Stimulated activated CD4-positive, alpha-beta T cell treated with anti-CD3 and anti-CD28 coated beads, TNF-alpha, amount 100 ng/mL, for 48 hours (primary cell): Measurements from ENCODE around the gene TRIM50.
A peak's percentile ranks its signal among the peaks of the same experiment; 100 is the strongest.
"Not testable (repeated sequence)": the region's sequence is repeated elsewhere in the genome, so short reads cannot be mapped to it uniquely, and the experiment has no call there.

Experiments
- DNase-seq, 3 donors: peaks; one replicate each; pipeline ENCODE4 v3.0.0-alpha.2; 2020; ENCODE audit warnings: low read depth in 3 of 3

TRIM50 gene

DNA sequence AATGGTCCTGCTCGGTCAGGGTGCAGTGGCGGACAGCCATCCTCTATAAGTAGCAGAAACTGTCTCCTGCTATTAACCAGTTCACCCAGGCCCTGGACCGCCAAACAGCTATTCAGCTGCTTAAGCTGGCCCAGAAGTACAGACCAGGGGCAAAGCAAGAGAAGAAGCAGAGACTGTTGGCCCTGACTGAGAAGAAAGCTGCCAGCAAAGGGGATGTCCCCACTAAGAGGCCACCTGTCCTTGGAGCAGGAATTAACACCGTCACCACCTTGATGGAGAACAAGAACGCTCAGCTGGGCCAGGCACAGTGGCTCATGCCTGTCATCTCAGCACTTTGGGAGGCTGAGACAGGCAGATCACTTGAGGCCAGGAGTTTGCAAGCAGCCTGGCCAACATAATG lies 13.6 kb downstream of the TRIM50 start:
- DNase-seq: no peak

DNA sequence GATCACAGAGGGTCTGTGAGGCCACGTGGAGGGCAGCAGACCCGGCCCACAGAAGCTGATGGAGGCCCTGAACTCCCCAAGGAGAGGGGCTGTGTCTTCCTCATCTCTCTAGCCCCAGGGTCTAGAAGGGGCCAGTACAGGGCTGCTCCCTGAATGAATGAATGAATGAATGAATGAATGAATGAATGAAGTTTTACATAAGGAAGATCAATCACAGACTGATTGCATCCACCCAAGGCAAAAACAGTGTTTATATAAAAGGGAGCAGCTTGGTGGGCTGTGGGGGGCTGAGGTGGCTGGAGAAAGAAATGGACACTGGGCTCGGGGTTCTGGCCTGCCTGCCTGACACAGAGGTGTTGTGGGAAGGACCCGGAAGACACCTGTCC lies 14.4 kb downstream of the TRIM50 start:
- DNase-seq: no peak

DNA sequence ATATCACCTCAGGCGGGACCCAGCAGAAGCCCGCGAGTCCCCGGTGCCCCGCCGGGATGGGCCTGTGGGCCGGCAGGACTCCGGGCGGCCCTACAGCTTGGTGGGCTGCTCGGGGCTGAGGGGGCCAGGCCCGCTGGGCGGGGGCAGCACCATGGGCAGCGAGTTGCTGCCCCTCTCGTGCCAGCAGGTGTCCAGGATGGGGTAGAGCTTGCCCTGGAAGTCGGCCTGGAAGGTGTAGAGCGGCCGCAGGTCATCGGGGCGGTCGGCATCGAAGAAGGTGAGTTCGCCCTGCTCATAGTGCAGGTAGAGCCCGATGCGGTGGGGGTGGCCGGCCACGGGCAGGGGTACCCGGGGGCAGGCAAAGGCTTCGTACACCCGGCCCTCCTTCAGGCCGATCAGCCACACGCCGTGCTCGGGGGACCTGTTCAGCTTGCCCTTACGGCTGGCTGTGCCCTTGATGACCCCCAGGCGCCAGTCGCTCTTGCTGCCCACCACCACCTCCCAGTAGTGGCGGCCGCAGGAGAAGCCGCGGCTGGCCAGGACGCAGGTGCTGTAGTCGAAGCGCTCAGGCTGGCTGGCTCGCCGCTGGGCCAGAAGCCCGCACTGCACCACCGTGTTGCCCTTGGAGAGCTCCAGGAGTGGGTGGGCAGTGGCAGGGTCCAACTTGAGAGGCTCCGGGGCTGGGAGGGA lies 14.9 kb downstream of the TRIM50 start:
- DNase-seq: no peak

DNA sequence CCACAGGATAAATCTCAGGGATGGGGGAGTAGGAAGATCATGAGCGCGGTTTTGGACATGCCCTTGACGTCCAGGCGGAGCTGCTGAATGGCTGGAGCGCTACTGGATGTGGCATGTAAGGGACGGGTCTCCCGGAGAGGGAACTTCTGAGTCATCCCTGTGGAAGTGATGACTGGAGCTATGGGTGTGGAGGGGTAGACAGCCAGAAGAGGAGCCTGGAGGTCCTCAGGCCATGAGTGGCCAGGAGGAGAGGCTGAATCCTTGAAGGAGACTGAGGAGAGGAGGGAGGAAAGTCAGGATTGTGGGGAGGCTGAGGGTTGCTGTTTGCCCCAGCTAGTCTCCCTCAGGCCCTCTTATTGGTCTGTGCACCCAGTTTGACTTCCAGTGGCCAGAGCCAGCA lies 16.5 kb downstream of the TRIM50 start:
- DNase-seq: not testable (repeated sequence)

DNA sequence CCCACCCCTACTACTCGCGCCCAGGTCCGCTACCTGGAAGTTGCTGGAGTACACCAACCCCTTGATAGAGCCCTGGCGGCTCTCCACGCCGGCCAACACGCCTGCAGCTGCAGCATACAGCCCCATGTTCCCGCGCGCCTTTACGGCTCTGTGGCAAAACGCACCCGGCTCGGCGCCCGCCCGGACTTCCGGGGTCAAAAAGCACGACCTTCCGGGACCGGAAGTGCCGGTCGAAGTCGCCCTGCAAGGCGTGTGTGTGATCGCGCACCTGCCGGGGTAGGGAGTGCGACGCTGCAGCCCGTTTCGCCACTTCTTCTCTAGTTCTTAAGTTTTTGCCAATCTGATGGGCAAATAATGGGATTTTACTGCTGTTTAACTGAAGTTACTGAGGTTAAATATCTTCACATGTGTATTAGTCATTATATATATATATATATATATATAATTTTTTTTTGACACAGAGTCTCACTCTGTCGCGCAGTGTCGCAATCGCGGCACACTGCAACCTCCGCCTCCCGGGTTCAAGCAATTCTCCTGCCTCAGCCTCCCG lies 19.1 kb downstream of the TRIM50 start, which contains the start of gene NSUN5:
NSUN5 (minus strand) TSS at position 162 of the 550 bp plus-strand sequence; CDS start at position 126, 36 bp downstream.
- DNase-seq: peak; percentile 79 to 89 (median 89)

DNA sequence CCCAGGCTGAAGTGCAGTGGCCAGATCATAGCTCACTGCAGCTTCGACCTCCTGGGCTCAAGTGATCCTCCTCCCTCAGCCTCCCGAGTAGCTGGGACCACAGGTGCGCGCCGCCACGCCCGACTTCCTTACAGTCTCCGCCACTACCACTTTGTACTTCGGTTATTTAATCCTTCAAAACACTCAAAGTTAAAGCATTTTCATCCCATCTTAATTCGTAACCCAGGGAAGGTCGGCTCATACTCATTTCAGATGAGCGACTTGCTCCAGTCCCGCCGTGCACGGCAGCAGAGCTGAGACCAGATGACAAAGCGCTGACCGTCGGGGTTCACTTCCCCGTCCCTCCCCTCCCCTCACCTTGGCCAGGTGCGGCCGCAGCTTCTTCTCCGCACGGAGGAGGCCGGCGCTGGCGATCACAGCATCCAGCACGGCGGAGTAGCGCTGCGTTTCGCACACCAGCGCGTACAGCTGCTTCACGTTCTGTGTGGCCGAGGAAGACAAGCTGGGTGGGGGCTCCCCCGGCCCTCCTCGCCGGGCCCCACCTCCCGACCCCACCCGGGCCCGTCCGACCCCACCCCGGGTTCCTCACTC lies 19.7 kb downstream of the TRIM50 start:
- DNase-seq: no peak

DNA sequence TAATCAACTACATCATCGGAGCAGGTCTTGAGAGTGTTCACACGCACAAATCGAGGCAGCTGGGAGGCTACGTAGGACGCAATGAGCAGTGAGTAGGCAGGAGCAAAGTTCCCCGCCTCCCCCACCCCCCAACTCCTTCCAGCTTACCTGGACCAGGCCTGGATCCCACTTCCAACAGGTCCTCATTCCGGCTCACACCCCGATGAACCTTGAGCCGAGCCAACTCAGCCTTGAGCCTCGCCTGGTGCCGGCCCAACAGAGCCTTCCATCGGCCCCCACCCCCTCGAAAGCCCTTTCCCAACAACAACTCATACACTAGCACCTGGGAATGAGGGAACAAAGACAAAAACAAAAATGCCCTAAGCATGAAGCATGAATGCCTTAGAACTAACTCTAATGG lies 20.4 kb downstream of the TRIM50 start:
- DNase-seq: no peak

DNA sequence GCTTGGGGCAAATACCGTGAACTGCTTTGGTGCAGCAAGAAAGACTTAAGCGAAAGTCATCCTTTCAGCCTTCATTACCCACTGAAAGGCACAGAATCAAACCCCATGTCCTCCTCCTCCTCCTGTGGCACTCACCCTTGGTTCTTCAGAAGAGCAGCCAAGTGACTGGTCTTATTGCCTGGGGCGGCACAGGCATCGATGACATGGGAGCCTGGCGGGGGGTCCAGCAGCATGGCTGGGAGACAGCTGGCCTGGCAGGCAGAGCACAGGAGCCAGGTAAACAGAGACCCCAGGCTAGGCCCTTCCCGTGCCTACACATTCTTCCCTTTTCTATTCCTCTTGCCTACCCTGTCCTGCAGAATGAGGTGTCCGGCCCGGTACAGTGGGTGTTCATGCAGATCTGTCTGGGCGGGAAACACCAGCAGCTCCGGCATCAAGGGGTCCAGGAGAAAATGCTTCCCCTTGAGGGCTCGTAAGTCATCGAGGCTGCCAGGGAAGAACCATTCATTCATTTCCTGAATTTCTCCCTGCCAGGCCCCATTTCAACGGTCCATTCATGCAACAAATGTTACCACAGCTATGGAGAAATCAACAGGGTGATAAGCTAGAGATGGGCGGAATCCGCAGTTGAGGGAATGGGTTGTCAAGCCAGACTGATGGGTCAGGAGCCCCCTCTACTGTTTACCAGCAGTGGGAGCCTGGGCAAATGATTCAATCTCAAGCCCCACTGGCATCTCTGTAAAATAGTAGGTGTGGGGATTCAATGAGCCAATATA lies 23.1 kb downstream of the TRIM50 start:
- not testable (repeated sequence) for DNase-seq

DNA sequence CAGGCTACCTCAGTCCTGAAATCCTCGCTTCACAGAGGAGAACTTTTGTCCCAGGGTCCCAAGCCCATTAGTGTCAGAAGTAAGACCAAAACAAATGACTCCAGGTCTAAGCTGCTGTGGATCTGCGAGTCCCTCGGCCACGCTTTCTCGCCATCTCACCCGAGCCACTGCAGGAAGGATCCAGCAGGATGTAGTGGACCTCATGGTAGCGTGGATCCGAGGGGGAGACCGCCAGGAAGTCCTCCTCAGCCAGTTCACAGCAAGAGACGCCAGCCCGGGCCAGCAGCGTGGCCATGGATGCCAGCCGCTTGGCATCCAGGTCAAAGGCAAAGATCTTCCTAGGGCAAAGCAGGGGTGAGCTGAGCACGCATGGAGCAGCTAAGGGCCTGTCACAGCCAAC lies 23.8 kb downstream of the TRIM50 start:
- no peak for DNase-seq

DNA sequence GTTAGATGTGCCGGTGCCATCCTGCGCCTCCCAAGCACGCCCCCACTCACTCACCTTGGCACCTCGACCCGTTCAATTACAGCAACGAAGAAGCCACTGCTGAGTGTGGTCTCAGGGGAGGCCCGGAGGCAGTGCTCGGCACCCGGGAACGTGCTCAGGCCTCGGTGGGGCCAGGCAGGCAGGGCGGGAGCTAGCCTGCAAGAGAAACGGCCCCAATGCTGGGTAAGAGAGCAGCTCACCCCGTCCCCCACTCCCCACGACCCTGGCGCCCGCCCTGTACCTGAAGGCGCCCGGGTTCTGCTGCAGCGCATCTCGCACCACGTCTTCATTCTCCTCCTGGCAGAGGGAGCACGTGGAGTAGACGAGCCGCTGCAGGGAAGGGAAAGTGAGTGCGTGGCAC lies 24.3 kb downstream of the TRIM50 start:
- DNase-seq: no peak

DNA sequence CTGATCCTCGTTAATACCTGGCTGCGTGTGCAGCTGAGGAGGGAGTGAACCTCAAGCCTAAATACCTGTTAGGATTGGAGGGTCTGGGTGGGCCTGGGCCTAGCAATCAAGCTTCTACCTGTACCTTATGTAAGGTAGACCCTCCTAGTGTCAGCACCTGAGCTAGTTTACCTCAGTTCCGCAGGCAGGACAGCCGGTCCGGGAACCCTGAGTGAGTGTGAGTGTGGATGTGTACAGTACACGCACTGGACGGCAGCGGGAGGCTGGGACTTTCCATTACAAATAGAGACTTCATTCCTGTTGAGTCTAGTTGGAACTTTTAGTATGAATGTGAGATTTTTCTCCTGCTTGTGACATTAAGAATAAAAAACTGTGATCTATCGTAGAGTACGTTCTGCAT lies 25.0 kb downstream of the TRIM50 start:
- not testable (repeated sequence) for DNase-seq

DNA sequence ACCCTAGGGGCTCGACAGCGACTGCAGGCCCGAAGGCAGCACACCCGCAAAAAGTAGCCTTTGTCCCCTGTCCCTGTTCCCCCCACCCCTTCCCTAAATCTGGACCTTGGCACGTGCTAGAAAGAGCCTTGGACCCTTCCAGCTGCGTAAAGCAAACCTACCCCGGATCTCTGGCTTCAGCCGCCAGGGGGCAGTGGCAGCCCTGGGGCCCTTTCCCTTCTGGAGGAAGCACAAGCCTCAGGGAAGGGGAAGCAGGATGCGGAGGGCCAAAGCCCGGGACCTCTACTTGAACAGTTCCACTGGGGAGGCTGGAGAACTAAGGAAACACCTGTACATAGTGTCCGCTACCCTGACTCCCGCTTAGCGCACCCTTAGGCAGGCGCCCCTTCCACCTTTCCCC lies 26.8 kb downstream of the TRIM50 start:
- not testable (repeated sequence) for DNase-seq

DNA sequence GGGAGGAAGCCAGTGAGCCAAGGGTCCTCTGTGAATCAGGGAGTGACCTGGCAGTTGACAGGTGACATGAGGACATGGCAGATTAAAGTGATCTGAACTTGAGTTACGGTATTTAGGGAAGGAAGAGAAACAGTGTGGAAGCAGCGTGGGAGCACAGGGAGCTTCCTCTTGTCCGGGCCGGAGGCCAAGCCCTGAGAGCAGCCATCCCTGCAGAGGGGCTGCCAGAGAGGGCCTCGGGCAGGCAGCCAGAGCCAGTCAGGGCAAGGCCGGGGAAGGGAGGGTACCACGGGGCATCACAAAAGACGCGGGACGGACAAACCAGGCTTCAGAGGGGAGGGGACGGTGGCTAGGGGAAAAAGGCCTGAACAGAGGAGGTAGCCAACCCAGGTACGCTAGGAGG lies 28.1 kb downstream of the TRIM50 start:
- not testable (repeated sequence) for DNase-seq

DNA sequence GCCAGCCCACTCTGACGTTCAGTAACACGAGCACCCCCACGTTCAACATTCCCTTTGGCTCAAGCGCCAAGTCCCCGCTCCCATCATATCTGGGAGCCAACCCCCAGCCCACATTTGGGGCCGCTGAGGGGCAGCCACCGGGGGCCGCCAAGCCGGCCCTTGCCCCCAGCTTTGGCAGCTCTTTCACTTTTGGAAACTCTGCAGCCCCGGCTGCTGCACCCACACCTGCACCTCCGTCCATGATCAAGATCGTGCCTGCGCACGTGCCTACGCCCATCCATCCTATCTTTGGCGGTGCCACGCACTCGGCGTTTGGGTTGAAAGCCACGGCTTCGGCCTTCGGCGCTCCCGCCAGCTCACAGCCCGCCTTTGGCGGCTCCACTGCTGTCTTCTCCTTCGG lies 30.2 kb downstream of the TRIM50 start:
- not testable (repeated sequence) for DNase-seq

DNA sequence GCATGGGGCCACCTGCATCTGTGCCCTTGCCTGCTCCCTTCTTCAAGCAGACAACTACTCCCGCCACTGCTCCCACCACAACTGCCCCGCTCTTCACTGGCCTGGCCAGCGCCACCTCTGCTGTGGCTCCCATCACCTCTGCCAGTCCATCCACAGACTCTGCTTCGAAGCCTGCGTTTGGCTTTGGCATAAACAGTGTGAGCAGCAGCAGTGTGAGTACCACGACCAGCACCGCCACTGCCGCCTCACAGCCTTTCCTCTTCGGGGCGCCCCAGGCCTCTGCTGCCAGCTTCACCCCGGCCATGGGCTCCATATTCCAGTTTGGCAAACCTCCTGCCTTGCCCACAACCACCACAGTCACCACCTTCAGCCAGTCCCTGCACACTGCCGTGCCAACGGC lies 30.6 kb downstream of the TRIM50 start:
- DNase-seq: not testable (repeated sequence)

DNA sequence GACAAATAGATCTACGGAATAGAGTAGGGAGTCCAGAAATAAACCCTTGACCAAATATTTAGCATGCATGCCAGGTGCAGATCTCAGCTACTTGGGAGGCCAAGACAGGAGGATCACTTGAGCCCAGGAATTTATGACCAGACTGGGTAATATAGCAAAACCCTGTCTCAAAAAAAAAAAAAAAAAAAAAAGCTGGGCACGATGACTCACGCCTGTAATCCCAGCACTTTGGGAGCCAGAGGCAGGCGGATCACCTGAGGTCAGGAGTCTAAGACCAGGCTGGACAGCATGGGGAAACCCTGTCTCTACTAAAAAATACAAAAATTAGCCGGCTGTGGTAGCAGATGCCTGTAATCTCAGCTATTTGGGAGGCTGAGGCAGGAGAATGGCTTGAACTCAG lies 50.7 kb downstream of the TRIM50 start:
- not testable (repeated sequence) for DNase-seq

DNA sequence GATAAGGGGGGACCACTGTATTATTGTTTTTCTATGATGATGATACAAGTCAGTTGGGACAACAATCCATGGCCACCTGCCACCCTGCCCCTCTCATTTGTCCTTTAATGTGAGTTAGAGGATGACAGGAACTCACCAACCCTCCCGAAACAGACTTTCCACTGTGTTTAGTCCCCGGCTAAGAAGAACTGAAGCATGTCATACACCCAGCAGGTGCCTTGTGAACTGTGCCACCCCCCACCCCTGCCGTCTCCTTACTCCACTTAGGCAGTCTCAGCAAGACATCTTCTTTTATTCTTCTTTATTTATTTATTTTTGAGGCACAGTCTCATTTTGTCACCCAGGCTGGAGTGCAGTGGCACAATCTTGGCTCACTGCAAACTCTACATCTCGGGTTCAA lies 60.1 kb downstream of the TRIM50 start:
- not testable (repeated sequence) for DNase-seq

DNA sequence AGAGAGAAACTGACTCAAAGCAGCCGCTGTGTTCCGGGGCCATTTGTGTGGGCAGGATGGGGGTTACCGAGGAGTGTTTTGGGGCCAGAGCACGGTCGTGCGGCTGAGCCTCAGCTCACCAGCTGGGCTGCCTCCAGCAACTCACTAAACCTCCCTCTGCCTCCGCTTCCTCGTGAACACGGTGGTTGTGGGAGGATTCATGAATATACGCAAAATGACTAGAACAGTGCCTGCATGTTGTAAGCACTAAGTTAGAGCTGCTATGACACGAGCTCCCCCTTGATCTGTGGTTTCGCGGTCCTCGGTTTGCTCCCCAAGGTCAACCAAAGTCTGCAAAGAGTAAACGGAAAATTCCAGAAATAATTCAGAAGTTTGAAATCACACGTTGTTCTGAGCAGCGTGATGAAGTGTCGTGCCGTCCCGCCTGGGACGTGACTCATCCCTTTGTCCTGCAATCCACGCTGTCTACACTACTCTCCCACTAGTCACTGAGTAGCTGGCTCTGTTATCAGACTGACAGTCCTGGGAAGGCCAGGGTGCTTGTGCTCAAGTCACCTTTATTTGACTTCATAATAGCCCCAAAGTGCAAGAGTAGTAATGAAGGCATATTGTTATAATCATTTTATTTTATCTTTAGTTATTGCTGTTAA lies 61.0 kb downstream of the TRIM50 start:
- DNase-seq: not testable (repeated sequence)
